Muscle of leg (tissue), 16 donors: ENCODE data around the gene CPSF4. TPM values are rescaled to one million over a fixed set of nuclear protein-coding genes. Genes with fewer than 3 reads are reported as not detected.

Source experiments
- DNase-seq: peaks from one replicate; pipeline ENCODE4 v3.0.0; 2013
- H3K27ac ChIP-seq: one replicate; pipeline ENCODE4 v1.5.1; 2013; ENCODE audit warnings: mild to moderate bottlenecking, low read length, control low read depth
- H3K27me3 ChIP-seq: one replicate; pipeline ENCODE4 v1.6.1; 2013; ENCODE audit warnings: low read length; ENCODE audit not compliant: control insufficient read depth, insufficient read depth
- H3K36me3 ChIP-seq: one replicate; pipeline ENCODE4 v1.6.1; 2013; ENCODE audit warnings: low read length; ENCODE audit not compliant: control insufficient read depth, insufficient read depth
- H3K4me1 ChIP-seq: one replicate; pipeline ENCODE4 v1.6.1; 2013; ENCODE audit warnings: low read length; ENCODE audit not compliant: control insufficient read depth, insufficient read depth
- H3K4me3 ChIP-seq: one replicate; pipeline ENCODE4 v1.5.1; 2013; ENCODE audit warnings: low read length, control low read depth
- H3K9me3 ChIP-seq: replicated peaks from 2 replicates; pipeline ENCODE4 v1.6.1; 2013; ENCODE audit warnings: low read depth, low read length; ENCODE audit not compliant: control insufficient read depth
- WGBS: methylation state at CpG from one replicate; pipeline ENCODE4 v1.1.5; 2013; ENCODE audit warnings: missing lambda C conversion rate; ENCODE audit not compliant: insufficient coverage; 5-methylcytosine and 5-hydroxymethylcytosine counted together
- long read RNA-seq, 11 donors: transcript quantifications; one replicate each; lab custom pipeline, GENCODE V29; 2026
- polyA plus RNA-seq, 8 donors: library from polyadenylated mRNA; unstranded; fragments of 120-200 nt; gene quantifications; one replicate each; pipeline versions ENCODE4 v1.2.1 to v1.2.3, GENCODE V29; 2013; ENCODE audit warnings: inconsistent platforms in 1 of 8, low replicate concordance in 1 of 8; ENCODE audit not compliant: insufficient read length in 8 of 8, insufficient read depth in 1 of 8
- total RNA-seq: library from RNA; stranded (reverse); fragments of 120-200 nt; gene quantifications from one replicate; pipeline ENCODE4 v1.2.4, GENCODE V29; 2013

Gene CPSF4
- 31.8 TPM for total RNA-seq
- 10 to 100 TPM; 29.2 to 48.3 (median 35.8) TPM for polyA plus RNA-seq
- long read RNA-seq, donor 1, partial matches to known transcripts = 101 of 170 reads
- long read RNA-seq, donor 1, other reads (novel, unspliced or antisense) = 66 of 170 reads
- long read RNA-seq, donor 2, partial matches to known transcripts = 30 of 68 reads
- long read RNA-seq, donor 2, other reads (novel, unspliced or antisense) = 37 of 68 reads
- long read RNA-seq, donor 3, transcript CPSF4-201 (8 exons, 1,691 nt) = major isoform, 5 of 17 reads
- long read RNA-seq, donor 3, partial matches to known transcripts = 6 of 17 reads
- long read RNA-seq, donor 3, other reads (novel, unspliced or antisense) = 0 of 17 reads
- long read RNA-seq, donor 4, partial matches to known transcripts = 255 of 340 reads
- long read RNA-seq, donor 4, other reads (novel, unspliced or antisense) = 80 of 340 reads
- long read RNA-seq, donor 5, transcript CPSF4-201 (8 exons, 1,691 nt) = major isoform, 10 of 763 reads
- long read RNA-seq, donor 5, partial matches to known transcripts = 60 of 763 reads
- long read RNA-seq, donor 5, other reads (novel, unspliced or antisense) = 688 of 763 reads
- long read RNA-seq, donor 6, transcript CPSF4-201 (8 exons, 1,691 nt) = major isoform, 6 of 984 reads
- long read RNA-seq, donor 6, partial matches to known transcripts = 715 of 984 reads
- long read RNA-seq, donor 6, other reads (novel, unspliced or antisense) = 259 of 984 reads
- long read RNA-seq, donor 7, transcript CPSF4-201 (8 exons, 1,691 nt) = major isoform, 6 of 620 reads
- long read RNA-seq, donor 7, partial matches to known transcripts = 220 of 620 reads
- long read RNA-seq, donor 7, other reads (novel, unspliced or antisense) = 388 of 620 reads
- long read RNA-seq, donor 8, partial matches to known transcripts = 210 of 596 reads
- long read RNA-seq, donor 8, other reads (novel, unspliced or antisense) = 383 of 596 reads
- long read RNA-seq, donor 9, partial matches to known transcripts = 200 of 504 reads
- long read RNA-seq, donor 9, other reads (novel, unspliced or antisense) = 299 of 504 reads
- long read RNA-seq, donor 10, transcript CPSF4-201 (8 exons, 1,691 nt) = major isoform, 8 of 771 reads
- long read RNA-seq, donor 10, partial matches to known transcripts = 447 of 771 reads
- long read RNA-seq, donor 10, other reads (novel, unspliced or antisense) = 310 of 771 reads
- long read RNA-seq, donor 11, partial matches to known transcripts = 137 of 436 reads
- long read RNA-seq, donor 11, other reads (novel, unspliced or antisense) = 294 of 436 reads

DNA sequence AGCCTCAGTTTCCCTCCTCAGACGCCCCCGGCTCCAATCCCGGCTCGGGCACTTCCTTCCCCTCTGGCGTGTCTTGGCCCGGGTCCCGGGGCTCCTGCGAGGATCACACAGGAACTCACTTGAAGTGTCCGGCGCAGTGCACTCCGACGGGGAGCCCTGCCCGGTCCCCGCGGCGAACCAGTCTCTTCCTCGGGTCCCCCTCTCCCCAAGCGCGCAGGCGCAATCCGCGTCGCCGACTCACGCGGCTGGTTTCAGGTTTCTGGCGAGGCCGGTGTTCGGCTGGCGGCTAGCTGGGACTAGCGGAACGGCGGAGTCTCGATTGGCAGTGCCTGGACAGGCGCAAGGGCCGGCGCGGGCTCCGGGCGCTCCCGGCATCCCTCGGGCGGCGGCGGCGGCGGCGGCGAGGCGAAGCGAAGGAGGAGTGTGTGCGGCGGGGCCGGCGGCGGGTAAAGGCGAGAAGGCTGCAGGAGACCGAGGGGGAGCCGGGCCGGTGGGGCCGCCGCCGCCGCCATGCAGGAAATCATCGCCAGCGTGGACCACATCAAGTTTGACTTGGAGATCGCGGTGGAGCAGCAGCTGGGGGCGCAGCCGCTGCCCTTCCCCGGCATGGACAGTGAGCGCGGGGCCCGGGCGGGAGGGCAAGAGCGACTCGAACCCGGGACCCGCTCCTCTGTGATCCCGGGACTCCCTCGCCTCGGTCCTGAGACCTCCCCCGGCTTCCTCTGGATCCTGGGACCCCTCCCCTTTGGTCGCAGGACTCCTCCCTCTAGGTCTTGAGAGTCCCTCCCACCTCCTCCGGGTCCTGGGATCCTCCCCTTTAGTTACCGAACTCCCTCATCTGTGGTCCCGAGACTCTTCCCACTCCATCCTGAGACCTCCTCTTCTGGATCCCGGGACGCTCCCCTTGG lies at the start of gene CPSF4, which contains the start of gene PTCD1:
CPSF4 (plus strand) TSS at position 371 of the 908 bp plus-strand sequence; CDS start at position 511, 140 bp downstream.
PTCD1 (minus strand) TSS at position 226 of the 908 bp plus-strand sequence. CDS start 3,556 bp downstream, outside the sequence.
- H3K4me3 ChIP-seq = peak within 1 kb of the TSS; percentile 100
- no peaks in the 10 kb centered on the region for H3K9me3 ChIP-seq
- H3K36me3 ChIP-seq = peaks cover 20% of the 10 kb centered on the region
- peak within 1 kb of the TSS; percentile 92 for H3K27ac ChIP-seq
- under 1% methylated on average over 89 of the region's 89 CpGs for WGBS
- peaks cover 31% of the 10 kb centered on the region for H3K4me1 ChIP-seq
- DNase-seq = peak; percentile 98
- H3K27me3 ChIP-seq = no peaks in the 10 kb centered on the region

GRCh38 chr7:99389772-99390171 lies 49.0 kb upstream of the CPSF4 start:
- Histone ChIP-seq H3K27me3 (no peaks in the 10 kb centered on the region), H3K4me1 (peaks cover 17% of the 10 kb centered on the region), H3K4me3 (no peak overlapping the region), H3K36me3 (peaks cover 50% of the 10 kb centered on the region), H3K9me3 (no peaks in the 10 kb centered on the region), H3K27ac (no peak overlapping the region)
- DNase-seq = no peak
- 88% methylated on average over 9 of the region's 13 CpGs for WGBS

DNA sequence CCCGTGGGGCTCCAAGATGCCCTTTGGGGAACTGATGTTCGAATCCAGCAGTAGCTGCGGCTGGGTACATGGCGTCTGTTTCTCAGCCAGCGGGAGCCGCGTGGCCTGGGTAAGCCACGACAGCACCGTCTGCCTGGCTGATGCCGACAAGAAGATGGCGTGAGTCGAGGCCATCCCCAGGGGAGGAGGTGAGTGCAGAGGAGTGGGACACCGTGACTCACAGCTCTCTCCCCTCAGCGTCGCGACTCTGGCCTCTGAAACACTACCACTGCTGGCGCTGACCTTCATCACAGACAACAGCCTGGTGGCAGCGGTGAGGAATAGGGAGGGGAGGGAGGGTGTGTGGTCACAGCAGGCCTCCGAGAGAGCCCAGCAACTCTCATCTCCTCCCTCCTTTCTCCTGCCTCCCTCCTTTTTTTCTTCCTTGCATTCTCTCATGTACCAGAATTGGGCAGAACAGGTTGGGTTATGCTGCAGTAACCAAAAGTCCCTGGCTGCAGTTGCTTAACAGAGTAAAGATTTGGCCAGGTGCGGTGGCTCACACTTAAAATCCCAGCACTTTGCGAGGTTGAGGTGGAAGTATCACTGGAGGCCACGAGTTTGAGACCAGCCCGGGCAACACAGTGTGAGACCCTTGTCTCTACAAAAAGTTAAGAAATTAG lies 47.7 kb upstream of the CPSF4 start:
- Histone ChIP-seq H3K4me3 (no peak overlapping the region), H3K27ac (no peak overlapping the region), H3K36me3 (peaks cover 55% of the 10 kb centered on the region), H3K27me3 (no peaks in the 10 kb centered on the region), H3K4me1 (peaks cover 17% of the 10 kb centered on the region), H3K9me3 (no peaks in the 10 kb centered on the region)
- no peak for DNase-seq
- WGBS = 90% methylated on average over 11 of the region's 23 CpGs

- H3K9me3 ChIP-seq = no peaks in the 10 kb centered on the region
- no peak overlapping the region for H3K27ac ChIP-seq
- no peak overlapping the region for H3K4me3 ChIP-seq
- 85% methylated on average over 8 of the region's 8 CpGs for WGBS
- H3K27me3 ChIP-seq = no peaks in the 10 kb centered on the region
- H3K36me3 ChIP-seq = peaks cover 53% of the 10 kb centered on the region
- no peak for DNase-seq
- H3K4me1 ChIP-seq = peaks cover 17% of the 10 kb centered on the region
Measured at GRCh38 chr7:99392046-99392445, 46.7 kb upstream of the CPSF4 start.

DNA sequence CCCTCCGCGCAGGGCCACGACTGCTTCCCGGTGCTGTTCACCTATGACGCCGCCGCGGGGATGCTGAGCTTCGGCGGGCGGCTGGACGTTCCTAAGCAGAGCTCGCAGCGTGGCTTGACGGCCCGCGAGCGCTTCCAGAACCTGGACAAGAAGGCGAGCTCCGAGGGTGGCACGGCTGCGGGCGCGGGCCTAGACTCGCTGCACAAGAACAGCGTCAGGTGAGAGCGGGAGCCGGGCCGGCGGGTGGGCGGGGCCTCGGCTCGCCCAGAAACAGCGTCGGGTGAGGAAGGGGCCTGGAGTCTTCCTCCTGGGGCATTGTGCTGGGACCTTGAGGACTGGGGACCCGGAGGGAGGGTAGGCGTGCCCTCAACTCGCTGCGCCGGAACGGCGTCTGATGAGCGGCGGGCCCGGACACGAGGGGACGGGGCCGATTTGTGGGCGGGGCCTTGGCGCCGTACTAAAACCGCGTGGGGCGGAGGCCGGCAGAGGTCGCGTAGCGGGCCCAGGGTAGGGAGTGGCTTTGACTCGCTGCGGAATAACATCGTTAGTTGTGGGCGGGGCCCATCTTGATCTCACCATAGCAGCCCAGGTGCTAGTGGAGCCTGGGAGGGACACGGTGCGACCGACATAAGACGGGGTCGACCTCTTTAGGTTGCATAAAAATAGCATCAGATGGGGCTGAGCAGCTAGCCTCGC lies 45.9 kb upstream of the CPSF4 start:
- peak; percentile 79 for DNase-seq
- peaks cover 56% of the 10 kb centered on the region for H3K36me3 ChIP-seq

DNA sequence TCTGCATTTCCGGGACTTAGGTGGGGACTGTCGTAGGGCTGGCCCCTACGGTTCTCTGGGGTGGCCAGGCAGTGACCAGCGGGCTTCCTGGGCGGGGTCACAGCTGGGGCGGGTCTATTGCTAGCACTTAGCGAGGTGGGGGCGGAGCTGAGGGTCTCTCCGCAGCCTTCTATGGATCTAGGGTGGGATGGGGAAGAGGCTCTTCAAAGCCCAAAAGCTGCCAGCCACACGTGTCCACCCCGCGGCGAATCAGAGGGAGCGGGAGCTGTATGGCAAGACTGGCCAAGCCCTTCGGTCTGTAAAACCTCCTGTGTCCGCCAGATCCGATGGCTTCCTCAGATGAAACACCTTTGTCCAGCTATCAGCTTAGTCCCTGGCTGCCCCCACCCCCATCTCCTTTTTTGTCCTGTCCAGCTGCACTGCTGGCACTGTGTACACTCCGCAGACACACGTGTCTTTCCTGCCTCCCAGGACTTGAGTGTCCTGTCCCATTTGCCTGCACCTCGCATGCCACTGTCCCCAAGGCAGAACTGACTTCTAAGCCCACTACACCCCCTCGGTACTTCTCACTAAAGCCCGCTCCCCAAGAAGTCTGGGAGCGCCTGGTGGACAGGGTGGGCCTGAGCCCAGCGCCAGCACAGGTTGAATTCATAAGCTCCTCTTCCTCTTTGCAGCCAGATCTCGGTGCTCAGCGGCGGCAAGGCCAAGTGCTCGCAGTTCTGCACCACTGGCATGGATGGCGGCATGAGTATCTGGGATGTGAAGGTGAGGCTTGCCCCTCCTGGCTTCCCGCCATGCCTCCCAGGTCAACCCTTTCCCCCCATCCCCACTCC lies 45.2 kb upstream of the CPSF4 start:
- DNase-seq = peak; percentile 69

More for the DNA sequence above, 45.9 kb upstream of the CPSF4 start:
- Histone ChIP-seq H3K4me3 (peak overlapping the region; percentile 71), H3K9me3 (no peaks in the 10 kb centered on the region), H3K4me1 (peaks cover 17% of the 10 kb centered on the region), H3K27ac (peak overlapping the region; percentile 35), H3K27me3 (no peaks in the 10 kb centered on the region)
- 2% methylated on average over 68 of the region's 68 CpGs for WGBS

GRCh38 chr7:99394188-99394502 lies 44.6 kb upstream of the CPSF4 start:
- Histone ChIP-seq H3K36me3 (peaks cover 63% of the 10 kb centered on the region), H3K27me3 (no peaks in the 10 kb centered on the region), H3K27ac (no peak overlapping the region), H3K4me3 (no peak overlapping the region), H3K4me1 (peaks cover 17% of the 10 kb centered on the region), H3K9me3 (no peaks in the 10 kb centered on the region)
- 68% methylated on average over 3 of the region's 4 CpGs for WGBS
- no peak for DNase-seq

More for the DNA sequence above, 45.2 kb upstream of the CPSF4 start:
- peaks cover 17% of the 10 kb centered on the region for H3K4me1 ChIP-seq
- peak overlapping the region; percentile 53 for H3K27ac ChIP-seq
- WGBS = 23% methylated on average over 18 of the region's 30 CpGs
- no peaks in the 10 kb centered on the region for H3K9me3 ChIP-seq
- H3K4me3 ChIP-seq = peak overlapping the region; percentile 71
- H3K27me3 ChIP-seq = no peaks in the 10 kb centered on the region
- peaks cover 58% of the 10 kb centered on the region for H3K36me3 ChIP-seq
